Omental fat pad (tissue), 4 donors: Measurements from ENCODE around the gene CNTNAP5. TPM values are rescaled to one million over a fixed set of nuclear protein-coding genes. Genes with fewer than 3 reads are reported as not detected.

Source experiments
- ATAC-seq: fragments of 150-250 bp; one replicate; pipeline ENCODE4 v1.9.1; 2016; ENCODE audit warnings: mild to moderate bottlenecking, moderate library complexity; ENCODE audit not compliant: low FRiP score
- DNase-seq: peaks from one replicate; pipeline ENCODE4 v3.0.0-alpha.2; 2019; ENCODE audit warnings: low spot score
- total RNA-seq, 4 donors: library from RNA; depleted of rRNA; stranded (reverse); fragments of >200 nt; gene quantifications; one replicate each; pipeline ENCODE4 v1.1.0, GENCODE V29; 2016
- TF ChIP-seq, protein P1 (sequence below), 3 donors: fragments of 450-650 bp; IDR thresholded peaks; one replicate each; pipeline ENCODE4 v1.5.1; 2016 to 2017; ENCODE audit warnings: antibody characterized with exemption in 3 of 3, mild to moderate bottlenecking in 3 of 3, moderate library complexity in 2 of 3

CNTNAP5 gene
- total RNA-seq, 4 donors from 2014 or later = not detected

DNA sequence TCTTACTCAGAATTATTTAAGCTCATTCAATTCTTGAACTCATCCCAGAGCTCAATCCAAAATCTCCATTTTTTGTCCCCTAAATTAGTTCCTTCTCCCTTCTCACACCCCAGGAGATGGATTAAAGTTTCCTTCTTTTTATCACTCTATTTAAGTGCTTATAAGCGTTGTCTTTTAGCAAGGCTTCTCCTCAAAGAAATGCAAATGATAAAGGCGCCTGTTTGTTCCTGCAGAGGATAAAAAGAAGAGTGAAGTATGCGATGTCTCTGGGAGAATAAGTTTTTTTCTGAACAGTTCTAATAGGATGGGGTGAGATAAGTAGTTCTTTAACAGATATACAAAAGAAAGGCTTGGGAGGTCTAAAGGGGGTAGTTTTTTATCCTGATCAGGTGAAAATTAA is 303.3 kb downstream of the CNTNAP5 start:
- TF ChIP-seq, protein P1, sequence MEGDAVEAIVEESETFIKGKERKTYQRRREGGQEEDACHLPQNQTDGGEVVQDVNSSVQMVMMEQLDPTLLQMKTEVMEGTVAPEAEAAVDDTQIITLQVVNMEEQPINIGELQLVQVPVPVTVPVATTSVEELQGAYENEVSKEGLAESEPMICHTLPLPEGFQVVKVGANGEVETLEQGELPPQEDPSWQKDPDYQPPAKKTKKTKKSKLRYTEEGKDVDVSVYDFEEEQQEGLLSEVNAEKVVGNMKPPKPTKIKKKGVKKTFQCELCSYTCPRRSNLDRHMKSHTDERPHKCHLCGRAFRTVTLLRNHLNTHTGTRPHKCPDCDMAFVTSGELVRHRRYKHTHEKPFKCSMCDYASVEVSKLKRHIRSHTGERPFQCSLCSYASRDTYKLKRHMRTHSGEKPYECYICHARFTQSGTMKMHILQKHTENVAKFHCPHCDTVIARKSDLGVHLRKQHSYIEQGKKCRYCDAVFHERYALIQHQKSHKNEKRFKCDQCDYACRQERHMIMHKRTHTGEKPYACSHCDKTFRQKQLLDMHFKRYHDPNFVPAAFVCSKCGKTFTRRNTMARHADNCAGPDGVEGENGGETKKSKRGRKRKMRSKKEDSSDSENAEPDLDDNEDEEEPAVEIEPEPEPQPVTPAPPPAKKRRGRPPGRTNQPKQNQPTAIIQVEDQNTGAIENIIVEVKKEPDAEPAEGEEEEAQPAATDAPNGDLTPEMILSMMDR (IDR thresholded peaks at IDR 0.05) = no peak
- no peak for DNase-seq
- ATAC-seq = no peak

DNA sequence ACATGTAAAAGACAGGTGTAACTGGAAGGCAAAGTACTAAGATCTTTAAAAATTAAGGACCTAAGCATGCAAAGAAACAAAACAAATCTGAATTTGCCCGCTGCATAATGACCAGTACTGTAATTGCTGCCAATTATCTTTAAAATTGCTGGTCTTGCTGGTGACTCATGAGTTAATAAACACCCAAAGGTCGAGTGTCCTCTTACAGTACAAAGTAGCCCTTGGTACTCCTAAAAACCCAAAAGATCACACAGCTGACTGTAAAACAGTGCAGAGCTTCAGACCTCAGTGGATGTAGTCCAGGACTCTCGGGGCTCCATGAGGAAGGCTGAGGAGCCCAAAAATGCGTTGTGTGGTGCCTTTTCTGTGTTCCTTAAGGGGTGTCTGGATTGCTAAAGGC is 308.7 kb downstream of the CNTNAP5 start:
- TF ChIP-seq, protein P1 (IDR thresholded peaks at IDR 0.05) = no peak
- no peak for ATAC-seq
- DNase-seq = no peak

DNA sequence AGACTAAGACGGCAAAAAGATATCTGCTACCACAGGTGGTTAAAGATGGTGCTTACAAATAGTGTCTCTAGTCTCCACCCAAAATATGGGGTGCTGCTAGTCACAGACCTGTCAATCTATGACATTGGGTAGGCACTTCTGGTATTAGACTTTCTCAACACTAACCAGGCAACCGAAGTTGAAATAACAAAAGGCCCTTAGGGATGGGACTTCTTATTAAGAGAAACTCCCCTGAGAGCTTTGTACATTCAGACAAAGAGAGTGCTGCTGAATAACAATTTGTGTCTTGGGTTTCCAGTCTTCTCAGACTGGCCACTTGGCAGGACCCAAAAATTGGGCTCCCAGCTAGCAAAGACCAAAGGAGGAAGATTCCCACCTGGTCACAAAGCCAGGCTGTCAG is 310.0 kb downstream of the CNTNAP5 start:
- TF ChIP-seq, protein P1 (IDR thresholded peaks at IDR 0.05) = no peak
- ATAC-seq = no peak

DNA sequence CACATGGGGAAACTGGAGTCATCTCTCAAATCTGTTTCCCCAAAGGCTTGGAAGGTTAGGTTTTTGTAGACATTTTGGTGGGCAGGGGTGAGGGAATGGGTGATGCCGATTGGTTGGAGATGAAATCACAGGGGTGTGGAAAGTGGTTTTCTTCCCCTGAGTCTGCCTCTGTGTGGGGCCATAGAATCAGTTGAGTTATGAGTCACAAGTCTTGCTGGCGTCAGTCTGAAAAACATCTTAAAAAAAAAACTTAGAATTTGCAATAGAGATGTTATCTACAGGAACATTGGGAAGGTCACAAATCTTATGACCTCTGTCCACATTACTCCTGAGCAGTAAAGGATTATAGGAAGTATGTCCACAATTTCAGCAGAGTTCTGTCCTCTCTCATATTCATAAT is 314.6 kb downstream of the CNTNAP5 start:
- TF ChIP-seq, protein P1 (IDR thresholded peaks at IDR 0.05) = no peak
- ATAC-seq (no peak), DNase-seq (no peak)

More for the DNA sequence above, 310.0 kb downstream of the CNTNAP5 start:
- no peak for DNase-seq

DNA sequence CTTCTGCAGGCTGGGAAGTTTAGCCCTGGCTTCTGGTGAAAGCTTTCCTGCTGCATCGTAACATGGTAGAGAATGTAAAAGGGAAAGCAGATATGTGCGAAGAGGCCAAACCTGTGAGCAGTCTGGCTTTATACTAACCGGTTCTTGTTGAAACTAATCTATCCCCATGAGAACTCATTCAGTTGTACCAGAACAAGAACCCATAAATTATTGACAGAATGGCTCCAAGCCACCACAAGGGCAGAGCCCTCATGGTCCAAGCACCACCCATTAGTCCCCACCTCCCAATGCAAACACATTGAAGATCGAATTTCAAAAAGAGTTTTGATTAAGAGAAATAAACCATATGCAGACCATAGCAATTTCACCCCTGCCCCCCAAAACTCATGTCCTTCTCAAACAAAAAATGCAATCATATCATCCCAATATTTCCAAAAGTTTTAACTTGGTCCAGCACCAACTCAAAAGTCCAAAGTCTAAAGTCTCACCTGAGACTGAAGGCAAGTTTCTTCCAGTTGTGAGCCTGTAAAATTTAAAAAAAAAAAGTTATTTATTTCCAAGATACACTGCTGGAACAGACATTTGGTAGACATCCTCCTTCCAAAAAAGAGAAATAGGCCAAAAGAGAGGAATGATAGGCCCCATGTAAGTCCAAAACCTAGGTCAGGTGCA is 318.9 kb downstream of the CNTNAP5 start:
- ATAC-seq (no peak), DNase-seq (no peak)
- TF ChIP-seq, protein P1 (IDR thresholded peaks at IDR 0.05) = no peak

DNA sequence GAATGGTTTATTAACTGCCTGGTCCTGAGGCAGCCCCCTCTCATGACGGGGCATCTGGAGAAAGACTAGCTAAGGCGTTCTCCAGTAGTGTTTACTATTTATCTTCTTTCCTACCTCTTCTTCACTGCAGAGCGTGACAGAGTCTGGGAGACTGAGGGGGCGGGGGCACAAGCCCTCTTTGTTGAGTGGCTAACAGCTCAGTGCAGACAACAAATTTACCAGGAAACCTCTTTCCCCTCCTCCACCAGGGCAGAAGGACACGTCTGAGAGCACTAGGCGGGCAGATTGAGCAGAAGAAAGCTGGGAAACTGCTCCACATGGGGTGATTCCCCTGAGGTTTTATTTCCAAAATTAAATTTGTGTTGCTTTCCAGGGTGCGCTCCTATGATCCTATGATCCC is 322.1 kb downstream of the CNTNAP5 start:
- DNase-seq (no peak), ATAC-seq (no peak)
- TF ChIP-seq, protein P1 (IDR thresholded peaks at IDR 0.05) = no peak

DNA sequence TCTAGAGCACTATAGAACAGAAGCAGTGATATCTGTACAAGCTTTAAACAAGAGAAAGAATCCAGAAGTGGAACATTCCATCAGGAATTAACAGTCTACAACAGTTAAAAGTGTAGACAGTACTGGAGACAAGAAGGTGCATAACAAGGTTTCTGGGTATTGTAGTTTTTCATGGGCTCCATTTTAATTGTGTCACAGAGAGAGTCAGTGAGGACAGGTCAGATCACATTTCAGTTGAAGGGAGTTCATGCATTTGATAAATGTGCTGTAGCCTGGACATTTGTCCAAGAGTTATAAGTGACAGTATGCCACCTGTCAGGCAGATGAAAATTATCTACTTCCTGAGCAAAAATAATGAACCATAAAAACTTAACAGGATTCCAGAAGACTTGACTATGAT is 328.6 kb downstream of the CNTNAP5 start:
- no peak for DNase-seq
- ATAC-seq = no peak
- TF ChIP-seq, protein P1 (IDR thresholded peaks at IDR 0.05) = no peak
